Nephron (organoid): ENCODE data around the gene DESI1.

Source experiments
- H3K27ac Mint-ChIP-seq, 3 experiments: 2 replicates each; pipeline ENCODE4 v1.8.0; 2020; ENCODE audit warnings: mixed read lengths in 3 of 3, mild to moderate bottlenecking in 2 of 3, moderate library complexity in 1 of 3
- H3K27me3 Mint-ChIP-seq: 2 replicates; pipeline ENCODE4 v1.8.0; 2021; ENCODE audit warnings: low read depth, mild to moderate bottlenecking, moderate library complexity, mixed read lengths
- H3K36me3 Mint-ChIP-seq: 2 replicates; pipeline ENCODE4 v1.8.0; 2020; ENCODE audit warnings: low read depth, mixed read lengths
- H3K4me1 Mint-ChIP-seq: 2 replicates; pipeline ENCODE4 v1.8.0; 2020; ENCODE audit warnings: mixed read lengths
- H3K4me3 Mint-ChIP-seq, 3 experiments: 2 replicates each; pipeline ENCODE4 v1.8.0; 2020; ENCODE audit warnings: mild to moderate bottlenecking in 3 of 3, mixed read lengths in 3 of 3, moderate library complexity in 2 of 3
- H3K9me3 Mint-ChIP-seq: 2 replicates; pipeline ENCODE4 v1.8.0; 2020; ENCODE audit warnings: mixed read lengths
- CTCF ChIP-seq, 3 experiments: fragments of 200-600 bp; sonication (generic); IDR thresholded peaks; one replicate each; pipeline ENCODE4 v1.5.0; 2021; ENCODE audit warnings: antibody characterized with exemption in 3 of 3; ENCODE audit not compliant: unreplicated experiment in 3 of 3

Gene DESI1

GRCh38 chr22:41654322-41654721, 33.5 kb upstream of the DESI1 start:
- no peaks in the 10 kb centered on the region for H3K27me3 Mint-ChIP-seq
- no peak overlapping the region for H3K27ac Mint-ChIP-seq
- no peaks in the 10 kb centered on the region for H3K4me1 Mint-ChIP-seq
- no peak overlapping the region for H3K4me3 Mint-ChIP-seq
- TF ChIP-seq CTCF (IDR thresholded peaks at IDR 0.05; ENCODE audit: unreplicated experiment in 3 of 3): no peak
- peaks cover 76% of the 10 kb centered on the region for H3K36me3 Mint-ChIP-seq
- H3K9me3 Mint-ChIP-seq: no peaks in the 10 kb centered on the region

GRCh38 chr22:41650821-41651220, 30.0 kb upstream of the DESI1 start:
- H3K36me3 Mint-ChIP-seq: peaks cover 76% of the 10 kb centered on the region
- H3K9me3 Mint-ChIP-seq: no peaks in the 10 kb centered on the region
- no peaks in the 10 kb centered on the region for H3K27me3 Mint-ChIP-seq
- no peak for TF ChIP-seq CTCF (IDR thresholded peaks at IDR 0.05; ENCODE audit: unreplicated experiment in 3 of 3)
- no peak overlapping the region for H3K4me3 Mint-ChIP-seq
- no peaks in the 10 kb centered on the region for H3K4me1 Mint-ChIP-seq
- no peak overlapping the region for H3K27ac Mint-ChIP-seq

GRCh38 chr22:41650229-41650628, 29.4 kb upstream of the DESI1 start:
- Mint-ChIP-seq H3K4me3 (no peak overlapping the region), H3K4me1 (no peaks in the 10 kb centered on the region), H3K27me3 (no peaks in the 10 kb centered on the region), H3K27ac (no peak overlapping the region), H3K9me3 (no peaks in the 10 kb centered on the region), H3K36me3 (peaks cover 76% of the 10 kb centered on the region)
- no peak for TF ChIP-seq CTCF (IDR thresholded peaks at IDR 0.05; ENCODE audit: unreplicated experiment in 3 of 3)

GRCh38 chr22:41648432-41648831, 27.6 kb upstream of the DESI1 start:
- no peak for TF ChIP-seq CTCF (IDR thresholded peaks at IDR 0.05; ENCODE audit: unreplicated experiment in 3 of 3)
- Mint-ChIP-seq H3K27me3 (no peaks in the 10 kb centered on the region), H3K4me3 (no peak overlapping the region), H3K4me1 (no peaks in the 10 kb centered on the region), H3K36me3 (peaks cover 64% of the 10 kb centered on the region), H3K27ac (no peak overlapping the region), H3K9me3 (no peaks in the 10 kb centered on the region)

- Mint-ChIP-seq H3K9me3 (no peaks in the 10 kb centered on the region), H3K27me3 (no peaks in the 10 kb centered on the region), H3K27ac (no peak overlapping the region), H3K36me3 (peaks cover 65% of the 10 kb centered on the region), H3K4me1 (no peaks in the 10 kb centered on the region), H3K4me3 (no peak overlapping the region)
- no peak for TF ChIP-seq CTCF (IDR thresholded peaks at IDR 0.05; ENCODE audit: unreplicated experiment in 3 of 3)
Measured at GRCh38 chr22:41647771-41648170, 26.9 kb upstream of the DESI1 start.

GRCh38 chr22:41642331-41643110, 21.7 kb upstream of the DESI1 start:
- H3K4me1 Mint-ChIP-seq: no peaks in the 10 kb centered on the region
- TF ChIP-seq CTCF (IDR thresholded peaks at IDR 0.05; ENCODE audit: unreplicated experiment in 3 of 3): no peak
- H3K9me3 Mint-ChIP-seq: no peaks in the 10 kb centered on the region
- no peak overlapping the region for H3K4me3 Mint-ChIP-seq
- peaks cover 70% of the 10 kb centered on the region for H3K36me3 Mint-ChIP-seq
- H3K27me3 Mint-ChIP-seq: no peaks in the 10 kb centered on the region
- no peak overlapping the region for H3K27ac Mint-ChIP-seq
